GM12891 (cell line): Measurements from ENCODE around the gene LATS2.

ENCODE experiments used
- POLR2A ChIP-seq: IDR thresholded peaks from 2 replicates; pipeline ENCODE4 v1.6.1; 2011; ENCODE audit warnings: low read depth, low read length, control low read depth
- POLR2AphosphoS5 ChIP-seq: IDR thresholded peaks from 2 replicates; pipeline ENCODE4 v1.6.1; 2011; ENCODE audit warnings: low read depth, low read length, control low read depth
- POU2F2 ChIP-seq: IDR thresholded peaks from 2 replicates; pipeline ENCODE4 v1.6.1; 2011; ENCODE audit warnings: low read depth, mild to moderate bottlenecking, control low read depth, low read length, moderate library complexity
- TAF1 ChIP-seq: IDR thresholded peaks from 2 replicates; pipeline ENCODE4 v1.6.1; 2011; ENCODE audit warnings: low read depth, low read length, control low read depth

GRCh38 chr13:20960663-20961309 lies 100.6 kb downstream of the LATS2 start:
- TF ChIP-seq POLR2A = no peak
- no peak for TF ChIP-seq POLR2AphosphoS5
- TF ChIP-seq TAF1 = no peak
- TF ChIP-seq POU2F2 = no peak
